MM.1S (cell line): Measurements from ENCODE around the gene NMNAT2.

Experiments used
- DNase-seq: peaks from one replicate; pipeline ENCODE4 v3.0.0-alpha.2; 2015
- H2AFZ ChIP-seq: fragments of 300-600 bp; sonication (generic); 2 replicates; pipeline ENCODE4 v1.6.0; 2016; ENCODE audit warnings: antibody characterized with exemption, low read length
- H3F3A ChIP-seq: fragments of 300-600 bp; sonication (generic); 2 replicates; pipeline ENCODE4 v1.6.1; 2016; ENCODE audit warnings: mild to moderate bottlenecking, antibody characterized with exemption, low read length, moderate library complexity, mixed read lengths; ENCODE audit not compliant: insufficient read depth
- H3K27ac ChIP-seq: fragments of 300-600 bp; sonication (generic); 2 replicates; pipeline ENCODE4 v1.5.1; 2016; ENCODE audit warnings: mild to moderate bottlenecking, low read length
- H3K27me3 ChIP-seq: fragments of 300-600 bp; sonication (generic); replicated peaks from 2 replicates; pipeline ENCODE4 v1.6.0; 2016; ENCODE audit warnings: low read length; ENCODE audit not compliant: insufficient read depth
- H3K36me3 ChIP-seq: fragments of 300-600 bp; sonication (generic); replicated peaks from 2 replicates; pipeline ENCODE4 v1.6.1; 2016; ENCODE audit warnings: mild to moderate bottlenecking, low read length, mixed read lengths; ENCODE audit not compliant: insufficient read depth
- H3K4me1 ChIP-seq: fragments of 300-600 bp; sonication (generic); 2 replicates; pipeline ENCODE4 v1.6.1; 2016; ENCODE audit warnings: low read length, mixed read lengths
- H3K4me2 ChIP-seq: fragments of 300-600 bp; sonication (generic); 2 replicates; pipeline ENCODE4 v1.6.0; 2016; ENCODE audit warnings: low read depth, low read length
- H3K4me3 ChIP-seq: fragments of 300-600 bp; sonication (generic); 2 replicates; pipeline ENCODE4 v1.5.1; 2016; ENCODE audit warnings: low read length, mixed read lengths
- H3K79me2 ChIP-seq: fragments of 300-600 bp; sonication (generic); 2 replicates; pipeline ENCODE4 v1.6.1; 2016; ENCODE audit warnings: mixed run types, low read length, mixed read lengths
- H3K9ac ChIP-seq: fragments of 300-600 bp; sonication (generic); 2 replicates; pipeline ENCODE4 v1.6.1; 2016; ENCODE audit warnings: low read length, mixed read lengths
- H3K9me2 ChIP-seq: fragments of 300-600 bp; sonication (generic); replicated peaks from 2 replicates; pipeline ENCODE4 v1.6.1; 2016; ENCODE audit warnings: mild to moderate bottlenecking, low read length, mixed read lengths; ENCODE audit not compliant: insufficient read depth
- H3K9me3 ChIP-seq: fragments of 300-600 bp; sonication (generic); replicated peaks from 2 replicates; pipeline ENCODE4 v1.6.1; 2016; ENCODE audit warnings: mild to moderate bottlenecking, low read length, mixed read lengths; ENCODE audit not compliant: insufficient read depth
- H4K20me1 ChIP-seq: fragments of 300-600 bp; sonication (generic); 2 replicates; pipeline ENCODE4 v1.6.1; 2016; ENCODE audit warnings: mild to moderate bottlenecking, low read length, moderate library complexity, mixed read lengths; ENCODE audit not compliant: insufficient read depth
- EZH2 ChIP-seq: fragments of 300-600 bp; sonication (generic); optimal IDR thresholded peaks from 2 replicates; pipeline ENCODE3; 2017; ENCODE audit warnings: low read depth, mild to moderate bottlenecking, antibody characterized with exemption, low read length, mixed read lengths
- EZH2phosphoT487 ChIP-seq: fragments of 300-600 bp; sonication (generic); IDR thresholded peaks from 2 replicates; pipeline ENCODE4 v1.6.1; 2018; ENCODE audit warnings: antibody characterized with exemption, low read length
- TF ChIP-seq, protein P1 (sequence below): fragments of 300-600 bp; sonication (generic); IDR thresholded peaks from 2 replicates; pipeline ENCODE4 v1.5.1; 2016; ENCODE audit warnings: antibody characterized with exemption, low read length, mixed read lengths

NMNAT2 gene

DNA sequence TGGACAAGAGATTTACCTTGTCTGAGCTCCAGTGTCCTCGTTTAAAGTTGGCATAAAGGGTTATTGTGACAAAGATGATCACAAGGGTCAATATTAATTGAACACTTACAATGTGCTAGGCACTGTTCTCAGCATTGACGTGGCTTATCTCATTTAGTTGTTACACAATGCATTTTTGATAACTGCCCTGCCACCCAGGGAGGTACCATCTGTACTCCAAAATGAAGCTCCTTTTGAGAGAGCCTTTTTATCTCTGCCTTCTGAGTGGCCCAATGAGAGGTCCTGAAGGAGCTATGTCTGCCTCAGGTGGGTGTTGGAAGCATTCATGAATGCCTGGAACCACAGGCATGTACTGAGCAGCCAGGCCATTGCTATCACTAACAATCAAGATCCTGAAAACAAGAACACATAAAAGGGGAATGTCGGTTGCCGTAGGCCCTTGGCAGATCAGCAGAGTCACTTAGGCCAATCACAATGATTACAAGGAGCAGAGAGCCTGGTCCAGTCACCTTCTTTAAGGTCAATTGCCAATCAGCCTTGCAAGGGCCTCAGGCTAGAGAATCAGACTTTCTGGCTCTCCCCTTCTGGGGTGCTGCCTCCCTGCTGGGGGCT, 78.5 kb downstream of the NMNAT2 start:
- Histone ChIP-seq H3F3A (0 out of 2 replicates have a peak, but pooled peaks cover 3% of the 10 kb centered on the region), H3K9ac (no peak overlapping the region), H3K36me3 (no peaks in the 10 kb centered on the region), H3K27ac (no peak overlapping the region), H3K79me2 (no peaks in the 10 kb centered on the region), H3K4me1 (peaks cover 9% of the 10 kb centered on the region; the same call in 1 of the 2 replicates), H3K4me3 (no peak overlapping the region), H3K9me2 (no peaks in the 10 kb centered on the region), H2AFZ (no peak overlapping the region), H3K9me3 (no peaks in the 10 kb centered on the region), H4K20me1 (no peaks in the 10 kb centered on the region), H3K27me3 (no peaks in the 10 kb centered on the region), H3K4me2 (no peak overlapping the region)
- no peak for DNase-seq
- TF ChIP-seq EZH2phosphoT487: no peak
- TF ChIP-seq, protein P1, sequence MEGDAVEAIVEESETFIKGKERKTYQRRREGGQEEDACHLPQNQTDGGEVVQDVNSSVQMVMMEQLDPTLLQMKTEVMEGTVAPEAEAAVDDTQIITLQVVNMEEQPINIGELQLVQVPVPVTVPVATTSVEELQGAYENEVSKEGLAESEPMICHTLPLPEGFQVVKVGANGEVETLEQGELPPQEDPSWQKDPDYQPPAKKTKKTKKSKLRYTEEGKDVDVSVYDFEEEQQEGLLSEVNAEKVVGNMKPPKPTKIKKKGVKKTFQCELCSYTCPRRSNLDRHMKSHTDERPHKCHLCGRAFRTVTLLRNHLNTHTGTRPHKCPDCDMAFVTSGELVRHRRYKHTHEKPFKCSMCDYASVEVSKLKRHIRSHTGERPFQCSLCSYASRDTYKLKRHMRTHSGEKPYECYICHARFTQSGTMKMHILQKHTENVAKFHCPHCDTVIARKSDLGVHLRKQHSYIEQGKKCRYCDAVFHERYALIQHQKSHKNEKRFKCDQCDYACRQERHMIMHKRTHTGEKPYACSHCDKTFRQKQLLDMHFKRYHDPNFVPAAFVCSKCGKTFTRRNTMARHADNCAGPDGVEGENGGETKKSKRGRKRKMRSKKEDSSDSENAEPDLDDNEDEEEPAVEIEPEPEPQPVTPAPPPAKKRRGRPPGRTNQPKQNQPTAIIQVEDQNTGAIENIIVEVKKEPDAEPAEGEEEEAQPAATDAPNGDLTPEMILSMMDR: no peak
- TF ChIP-seq EZH2: no peak

- no peak for DNase-seq
- Histone ChIP-seq H3F3A (no peaks in the 10 kb centered on the region), H3K9me3 (no peaks in the 10 kb centered on the region), H3K36me3 (no peaks in the 10 kb centered on the region), H3K27ac (no peak overlapping the region), H3K79me2 (no peaks in the 10 kb centered on the region), H2AFZ (no peak overlapping the region), H4K20me1 (no peaks in the 10 kb centered on the region), H3K4me2 (no peak overlapping the region), H3K27me3 (no peaks in the 10 kb centered on the region), H3K9ac (no peak overlapping the region), H3K9me2 (no peaks in the 10 kb centered on the region), H3K4me3 (no peak overlapping the region), H3K4me1 (0 out of 2 replicates have a peak, but pooled peaks cover 2% of the 10 kb centered on the region)
- TF ChIP-seq, protein P1: no peak
- TF ChIP-seq EZH2phosphoT487: no peak
- TF ChIP-seq EZH2: no peak
These were observed 87.0 kb downstream of the NMNAT2 start for GRCh38 chr1:183331091-183331742.

- Histone ChIP-seq H3K27ac (no peak overlapping the region), H3K27me3 (no peaks in the 10 kb centered on the region), H4K20me1 (no peaks in the 10 kb centered on the region), H2AFZ (no peak overlapping the region), H3K4me1 (0 out of 2 replicates have a peak, but pooled peaks cover 5% of the 10 kb centered on the region), H3F3A (no peaks in the 10 kb centered on the region), H3K9me2 (no peaks in the 10 kb centered on the region), H3K4me2 (no peak overlapping the region), H3K9me3 (no peaks in the 10 kb centered on the region), H3K79me2 (no peaks in the 10 kb centered on the region), H3K9ac (no peak overlapping the region), H3K36me3 (no peaks in the 10 kb centered on the region), H3K4me3 (no peak overlapping the region)
- no peak for DNase-seq
- TF ChIP-seq EZH2 (no peak), EZH2phosphoT487 (no peak)
- TF ChIP-seq, protein P1: no peak
These were observed 87.8 kb downstream of the NMNAT2 start for GRCh38 chr1:183330335-183330734.
